Naive thymus-derived CD4-positive, alpha-beta T cell (primary cell): ENCODE data around the gene SPP2. TPM values are rescaled to one million over a fixed set of nuclear protein-coding genes. Genes with fewer than 3 reads are reported as not detected.
A peak's percentile ranks its signal among the peaks of the same experiment; 100 is the strongest.

ENCODE experiments used
- ATAC-seq: fragments of 150-1000 bp; cut with Tn5 transposase; 2 replicates; pipeline ENCODE4 v1.10.0; 2021; ENCODE audit warnings: mild to moderate bottlenecking, moderate library complexity
- CTCF ChIA-PET: fragments of 350-600 bp; sonication (Branson Sonifier 250); formaldehyde crosslinking; loops from one replicate; lab custom pipeline; 2021; ENCODE audit warnings: antibody characterized with exemption; lab: Charles Lee
- POLR2A ChIA-PET: fragments of 350-600 bp; sonication (Branson Sonifier 250); formaldehyde crosslinking; loops from one replicate; lab custom pipeline; 2021; ENCODE audit warnings: antibody characterized with exemption, inconsistent platforms; lab: Charles Lee
- DNase-seq, 9 donors: peaks; one replicate each; pipeline versions ENCODE4 v3.0.0 to v3.0.0-alpha.2; 2020 to 2022; ENCODE audit warnings: mixed read lengths in 1 of 9
- H3K27ac ChIP-seq: one replicate; pipeline ENCODE4 v1.7.0; 2013; ENCODE audit warnings: mild to moderate bottlenecking, low read depth, low read length, moderate library complexity
- H3K27me3 ChIP-seq, 2 donors: one replicate each; pipeline ENCODE4 v1.7.0; 2013; ENCODE audit warnings: low read length in 2 of 2, mild to moderate bottlenecking in 2 of 2, moderate library complexity in 2 of 2; ENCODE audit not compliant: control insufficient read depth in 2 of 2, insufficient read depth in 2 of 2
- H3K36me3 ChIP-seq, 3 experiments: 1 replicate in 2 of 3; 2 replicates in 1 of 3; pipeline ENCODE4 v1.7.0; 2013; ENCODE audit warnings: low read length in 3 of 3, mild to moderate bottlenecking in 3 of 3, moderate library complexity in 1 of 3; ENCODE audit not compliant: insufficient read depth in 3 of 3, control insufficient read depth in 2 of 3
- H3K4me1 ChIP-seq, 2 donors: one replicate each; pipeline ENCODE4 v1.7.0; 2013; ENCODE audit warnings: low read length in 2 of 2, mild to moderate bottlenecking in 2 of 2, moderate library complexity in 1 of 2; ENCODE audit not compliant: control insufficient read depth in 2 of 2, insufficient read depth in 2 of 2
- H3K4me3 ChIP-seq: 2 replicates; pipeline ENCODE4 v1.7.0; 2013; ENCODE audit warnings: mild to moderate bottlenecking, low read length
- H3K9me3 ChIP-seq, 3 experiments: 1 replicate in 2 of 3; 2 replicates in 1 of 3; pipeline ENCODE4 v1.7.0; 2013; ENCODE audit warnings: low read length in 3 of 3; ENCODE audit not compliant: control insufficient read depth in 2 of 3
- H3K27ac Mint-ChIP-seq, 9 donors: one replicate each; pipeline ENCODE4 v1.8.0; 2020 to 2022; ENCODE audit warnings: mixed read lengths in 9 of 9, mild to moderate bottlenecking in 8 of 9, moderate library complexity in 5 of 9, inconsistent platforms in 2 of 9
- H3K27me3 Mint-ChIP-seq, 5 donors: one replicate each; pipeline ENCODE4 v1.8.0; 2021 to 2022; ENCODE audit warnings: mixed read lengths in 5 of 5, mild to moderate bottlenecking in 1 of 5
- H3K36me3 Mint-ChIP-seq, 5 donors: one replicate each; pipeline ENCODE4 v1.8.0; 2020 to 2022; ENCODE audit warnings: mixed read lengths in 5 of 5, mild to moderate bottlenecking in 3 of 5, inconsistent platforms in 1 of 5
- H3K4me1 Mint-ChIP-seq, 7 donors: one replicate each; pipeline ENCODE4 v1.8.0; 2020 to 2022; ENCODE audit warnings: mixed read lengths in 7 of 7, mild to moderate bottlenecking in 3 of 7, inconsistent platforms in 1 of 7
- H3K4me3 Mint-ChIP-seq, 10 donors: one replicate each; pipeline ENCODE4 v1.8.0; 2020 to 2022; ENCODE audit warnings: mild to moderate bottlenecking in 10 of 10, mixed read lengths in 10 of 10, moderate library complexity in 6 of 10, inconsistent platforms in 2 of 10
- H3K9me3 Mint-ChIP-seq, 11 donors: one replicate each; pipeline ENCODE4 v1.8.0; 2020 to 2022; ENCODE audit warnings: mixed read lengths in 11 of 11, mild to moderate bottlenecking in 4 of 11, inconsistent platforms in 1 of 11, moderate library complexity in 1 of 11
- intact Hi-C, 2 donors: fragments of 100-400 bp; cut with micrococcal nuclease; formaldehyde crosslinking; loops; one replicate each; pipeline ENCODE4 v1.15.1; 2023
- polyA plus RNA-seq, 2 donors: library from polyadenylated mRNA; unstranded; fragments of 300-500 nt; fragmentation: Illumina TruSeq; gene quantifications; one replicate each; pipeline ENCODE4 v1.2.3, GENCODE V29; 2021
- total RNA-seq, 6 experiments: library from RNA in 5 of 6; stranded (reverse) in 5 of 6; gene quantifications; 1 replicate in 5 of 6; 2 replicates in 1 of 6; pipeline ENCODE4 v1.2.3 and lab custom pipeline; 2021 to 2026

The SPP2 gene
- total and polyA plus RNA-seq, 7 experiments from 2014 or later: not detected

GRCh38 chr2:234014427-234014826 is 36.1 kb upstream of the SPP2 start:
- DNase-seq (no peak), ATAC-seq (no peak)
- Mint-ChIP-seq H3K9me3 (peaks cover 0 to 6% (median 0%) of the 10 kb centered on the region in 11 donors), H3K36me3 (no peaks in the 10 kb centered on the region), H3K4me3 (no peak overlapping the region), H3K27ac (no peak overlapping the region), H3K4me1 (peaks cover 0 to 9% (median 0%) of the 10 kb centered on the region in 7 donors), H3K27me3 (peaks cover 0 to 58% (median 0%) of the 10 kb centered on the region in 5 donors)
- intact Hi-C loops: no loop called here
- H3K27ac ChIP-seq: no peak overlapping the region
- no peaks in the 10 kb centered on the region for H3K4me1 ChIP-seq
- H3K9me3 ChIP-seq: no peaks in the 10 kb centered on the region
- H3K4me3 ChIP-seq: no peak overlapping the region
- no peaks in the 10 kb centered on the region for H3K27me3 ChIP-seq
- CTCF ChIA-PET: interaction anchor here (0.6 to 0.7 kb wide), 2 partner anchors 48 to 407 kb away, joined by 3 read pairs; no protein-coding TSS in a partner anchor
- POLR2A ChIA-PET: no interaction called here
- H3K36me3 ChIP-seq: no peaks in the 10 kb centered on the region

- ATAC-seq (no peak), DNase-seq (no peak)
- H3K27me3 Mint-ChIP-seq: peaks cover 0 to 46% (median 0%) of the 10 kb centered on the region in 5 donors
- Histone ChIP-seq H3K4me1 (no peaks in the 10 kb centered on the region), H3K4me3 (no peak overlapping the region), H3K36me3 (no peaks in the 10 kb centered on the region), H3K27ac (no peak overlapping the region), H3K9me3 (no peaks in the 10 kb centered on the region), H3K27me3 (no peaks in the 10 kb centered on the region)
- H3K9me3 Mint-ChIP-seq: peaks cover 0 to 5% (median 0%) of the 10 kb centered on the region in 11 donors
- CTCF ChIA-PET: no interaction called here
- intact Hi-C loops: no loop called here
- no peak overlapping the region for H3K27ac Mint-ChIP-seq
- H3K4me1 Mint-ChIP-seq: peaks cover 0 to 9% (median 0%) of the 10 kb centered on the region in 7 donors
- POLR2A ChIA-PET: no interaction called here
- H3K36me3 Mint-ChIP-seq: no peaks in the 10 kb centered on the region
- no peak overlapping the region for H3K4me3 Mint-ChIP-seq
Measured at GRCh38 chr2:234015861-234016260, 34.6 kb upstream of the SPP2 start.

GRCh38 chr2:234019896-234020295 is 30.6 kb upstream of the SPP2 start:
- Histone ChIP-seq H3K27me3 (no peaks in the 10 kb centered on the region), H3K4me3 (no peak overlapping the region), H3K36me3 (no peaks in the 10 kb centered on the region), H3K27ac (no peak overlapping the region), H3K9me3 (no peaks in the 10 kb centered on the region), H3K4me1 (peaks cover 3% of the 10 kb centered on the region in 2 donors)
- H3K27me3 Mint-ChIP-seq: peaks cover 0 to 28% (median 0%) of the 10 kb centered on the region in 5 donors
- DNase-seq: no peak
- intact Hi-C loops: no loop called here
- peaks cover 0 to 10% (median 8%) of the 10 kb centered on the region in 7 donors for H3K4me1 Mint-ChIP-seq
- peaks cover 0 to 14% (median 0%) of the 10 kb centered on the region in 11 donors for H3K9me3 Mint-ChIP-seq
- H3K27ac Mint-ChIP-seq: no peak overlapping the region
- POLR2A ChIA-PET: no interaction called here
- no peak overlapping the region for H3K4me3 Mint-ChIP-seq
- ATAC-seq: no peak
- H3K36me3 Mint-ChIP-seq: peaks cover 0 to 3% (median 0%) of the 10 kb centered on the region in 5 donors
- CTCF ChIA-PET: interaction anchor here (0.6 kb wide), 2 partner anchors 822 to 856 kb away, joined by 3 read pairs; no protein-coding TSS in a partner anchor

GRCh38 chr2:234020332-234020731 is 30.2 kb upstream of the SPP2 start:
- CTCF ChIA-PET: interaction anchor here (0.6 kb wide), 2 partner anchors 823 to 855 kb away, joined by 3 read pairs; no protein-coding TSS in a partner anchor
- Histone ChIP-seq H3K9me3 (no peaks in the 10 kb centered on the region), H3K27me3 (no peaks in the 10 kb centered on the region), H3K4me1 (peaks cover 7% of the 10 kb centered on the region in 2 donors), H3K36me3 (no peaks in the 10 kb centered on the region), H3K4me3 (no peak overlapping the region), H3K27ac (no peak overlapping the region)
- Mint-ChIP-seq H3K36me3 (peaks cover 0 to 3% (median 0%) of the 10 kb centered on the region in 5 donors), H3K4me3 (no peak overlapping the region), H3K4me1 (peaks cover 3 to 14% (median 9%) of the 10 kb centered on the region in 7 donors), H3K27me3 (peaks cover 0 to 27% (median 0%) of the 10 kb centered on the region in 5 donors), H3K9me3 (peaks cover 0 to 14% (median 0%) of the 10 kb centered on the region in 11 donors), H3K27ac (peak overlapping the region in 1 of 9 donors; percentile 22)
- intact Hi-C loops: no loop called here
- ATAC-seq (no peak), DNase-seq (no peak)
- POLR2A ChIA-PET: no interaction called here

- no peaks in the 10 kb centered on the region for H3K36me3 ChIP-seq
- no peaks in the 10 kb centered on the region for H3K9me3 ChIP-seq
- H3K4me3 ChIP-seq: no peak overlapping the region
- peaks cover 25 to 26% of the 10 kb centered on the region in 2 donors for H3K4me1 ChIP-seq
- peaks cover 0 to 18% (median 0%) of the 10 kb centered on the region in 5 donors for H3K27me3 Mint-ChIP-seq
- peak overlapping the region in 1 of 9 donors; percentile 11 for H3K27ac Mint-ChIP-seq
- DNase-seq (no peak), ATAC-seq (no peak)
- H3K4me1 Mint-ChIP-seq: peaks cover 22 to 35% (median 30%) of the 10 kb centered on the region in 7 donors
- ChIA-PET CTCF (no interaction called here), POLR2A (no interaction called here)
- no peaks in the 10 kb centered on the region for H3K27me3 ChIP-seq
- no peak overlapping the region for H3K27ac ChIP-seq
- intact Hi-C loops: no loop called here
- H3K36me3 Mint-ChIP-seq: peaks cover 0 to 4% (median 0%) of the 10 kb centered on the region in 5 donors
- H3K4me3 Mint-ChIP-seq: no peak overlapping the region
- H3K9me3 Mint-ChIP-seq: peaks cover 0 to 16% (median 0%) of the 10 kb centered on the region in 11 donors
Measured at GRCh38 chr2:234022424-234022823, 28.1 kb upstream of the SPP2 start.

- H3K4me1 Mint-ChIP-seq: peaks cover 27 to 48% (median 43%) of the 10 kb centered on the region in 7 donors
- Histone ChIP-seq H3K9me3 (no peaks in the 10 kb centered on the region), H3K4me3 (no peak overlapping the region), H3K36me3 (no peaks in the 10 kb centered on the region), H3K27me3 (no peaks in the 10 kb centered on the region), H3K4me1 (peaks cover 27 to 41% of the 10 kb centered on the region in 2 donors), H3K27ac (no peak overlapping the region)
- peak overlapping the region in 1 of 10 donors; percentile 44 for H3K4me3 Mint-ChIP-seq
- H3K36me3 Mint-ChIP-seq: peaks cover 0 to 10% (median 0%) of the 10 kb centered on the region in 5 donors
- H3K9me3 Mint-ChIP-seq: peaks cover 0 to 20% (median 0%) of the 10 kb centered on the region in 11 donors
- H3K27me3 Mint-ChIP-seq: peaks cover 0 to 26% (median 0%) of the 10 kb centered on the region in 5 donors
- intact Hi-C loops: loop anchor here in 1 of 2 donors (2.0 kb wide), 1 partner anchor 34 kb away; no protein-coding TSS in a partner anchor
- POLR2A ChIA-PET: interaction anchor here (0.6 to 1.0 kb wide), 2 partner anchors 25 to 446 kb away, joined by 3 read pairs; no protein-coding TSS in a partner anchor
- no peak for ATAC-seq
- H3K27ac Mint-ChIP-seq: peak overlapping the region in 2 of 9 donors; percentile 61 to 62
- CTCF ChIA-PET: interaction anchor here (0.6 kb wide), 1 partner anchor 481 kb away, joined by 3 read pairs; no protein-coding TSS in a partner anchor
- DNase-seq: no peak
Measured at GRCh38 chr2:234024304-234024703, 26.2 kb upstream of the SPP2 start.
